Measurements from ENCODE around the gene MDGA2. TPM values are rescaled to one million over a fixed set of nuclear protein-coding genes. Genes with fewer than 3 reads are reported as not detected.

The MDGA2 gene
- total and polyA plus RNA-seq, 2 of the 8 experiments (the other 6 are each of a cell fraction or from before 2014, with no cell fraction given) = 0.11 to 0.69 TPM

DNA sequence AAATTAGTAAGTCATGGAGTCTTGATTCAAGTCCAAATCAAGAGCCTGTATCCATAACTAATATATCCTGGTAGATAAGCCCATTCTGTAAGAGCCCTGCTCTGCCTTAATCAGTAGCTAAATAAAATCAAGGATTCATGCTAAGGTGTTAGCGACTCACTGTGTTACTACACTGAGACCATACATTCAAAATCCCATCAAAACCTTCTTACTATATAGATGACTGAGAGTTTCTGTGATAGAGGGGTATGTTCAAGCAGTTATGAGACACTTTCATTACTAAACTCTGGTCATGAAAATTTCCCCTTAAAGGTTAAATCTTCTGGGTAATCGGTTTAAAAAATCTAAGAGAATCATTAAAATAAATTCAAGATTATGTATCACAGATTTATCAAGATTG, 78.5 kb downstream of the MDGA2 start (continued):
- TF ChIP-seq, protein P1, sequence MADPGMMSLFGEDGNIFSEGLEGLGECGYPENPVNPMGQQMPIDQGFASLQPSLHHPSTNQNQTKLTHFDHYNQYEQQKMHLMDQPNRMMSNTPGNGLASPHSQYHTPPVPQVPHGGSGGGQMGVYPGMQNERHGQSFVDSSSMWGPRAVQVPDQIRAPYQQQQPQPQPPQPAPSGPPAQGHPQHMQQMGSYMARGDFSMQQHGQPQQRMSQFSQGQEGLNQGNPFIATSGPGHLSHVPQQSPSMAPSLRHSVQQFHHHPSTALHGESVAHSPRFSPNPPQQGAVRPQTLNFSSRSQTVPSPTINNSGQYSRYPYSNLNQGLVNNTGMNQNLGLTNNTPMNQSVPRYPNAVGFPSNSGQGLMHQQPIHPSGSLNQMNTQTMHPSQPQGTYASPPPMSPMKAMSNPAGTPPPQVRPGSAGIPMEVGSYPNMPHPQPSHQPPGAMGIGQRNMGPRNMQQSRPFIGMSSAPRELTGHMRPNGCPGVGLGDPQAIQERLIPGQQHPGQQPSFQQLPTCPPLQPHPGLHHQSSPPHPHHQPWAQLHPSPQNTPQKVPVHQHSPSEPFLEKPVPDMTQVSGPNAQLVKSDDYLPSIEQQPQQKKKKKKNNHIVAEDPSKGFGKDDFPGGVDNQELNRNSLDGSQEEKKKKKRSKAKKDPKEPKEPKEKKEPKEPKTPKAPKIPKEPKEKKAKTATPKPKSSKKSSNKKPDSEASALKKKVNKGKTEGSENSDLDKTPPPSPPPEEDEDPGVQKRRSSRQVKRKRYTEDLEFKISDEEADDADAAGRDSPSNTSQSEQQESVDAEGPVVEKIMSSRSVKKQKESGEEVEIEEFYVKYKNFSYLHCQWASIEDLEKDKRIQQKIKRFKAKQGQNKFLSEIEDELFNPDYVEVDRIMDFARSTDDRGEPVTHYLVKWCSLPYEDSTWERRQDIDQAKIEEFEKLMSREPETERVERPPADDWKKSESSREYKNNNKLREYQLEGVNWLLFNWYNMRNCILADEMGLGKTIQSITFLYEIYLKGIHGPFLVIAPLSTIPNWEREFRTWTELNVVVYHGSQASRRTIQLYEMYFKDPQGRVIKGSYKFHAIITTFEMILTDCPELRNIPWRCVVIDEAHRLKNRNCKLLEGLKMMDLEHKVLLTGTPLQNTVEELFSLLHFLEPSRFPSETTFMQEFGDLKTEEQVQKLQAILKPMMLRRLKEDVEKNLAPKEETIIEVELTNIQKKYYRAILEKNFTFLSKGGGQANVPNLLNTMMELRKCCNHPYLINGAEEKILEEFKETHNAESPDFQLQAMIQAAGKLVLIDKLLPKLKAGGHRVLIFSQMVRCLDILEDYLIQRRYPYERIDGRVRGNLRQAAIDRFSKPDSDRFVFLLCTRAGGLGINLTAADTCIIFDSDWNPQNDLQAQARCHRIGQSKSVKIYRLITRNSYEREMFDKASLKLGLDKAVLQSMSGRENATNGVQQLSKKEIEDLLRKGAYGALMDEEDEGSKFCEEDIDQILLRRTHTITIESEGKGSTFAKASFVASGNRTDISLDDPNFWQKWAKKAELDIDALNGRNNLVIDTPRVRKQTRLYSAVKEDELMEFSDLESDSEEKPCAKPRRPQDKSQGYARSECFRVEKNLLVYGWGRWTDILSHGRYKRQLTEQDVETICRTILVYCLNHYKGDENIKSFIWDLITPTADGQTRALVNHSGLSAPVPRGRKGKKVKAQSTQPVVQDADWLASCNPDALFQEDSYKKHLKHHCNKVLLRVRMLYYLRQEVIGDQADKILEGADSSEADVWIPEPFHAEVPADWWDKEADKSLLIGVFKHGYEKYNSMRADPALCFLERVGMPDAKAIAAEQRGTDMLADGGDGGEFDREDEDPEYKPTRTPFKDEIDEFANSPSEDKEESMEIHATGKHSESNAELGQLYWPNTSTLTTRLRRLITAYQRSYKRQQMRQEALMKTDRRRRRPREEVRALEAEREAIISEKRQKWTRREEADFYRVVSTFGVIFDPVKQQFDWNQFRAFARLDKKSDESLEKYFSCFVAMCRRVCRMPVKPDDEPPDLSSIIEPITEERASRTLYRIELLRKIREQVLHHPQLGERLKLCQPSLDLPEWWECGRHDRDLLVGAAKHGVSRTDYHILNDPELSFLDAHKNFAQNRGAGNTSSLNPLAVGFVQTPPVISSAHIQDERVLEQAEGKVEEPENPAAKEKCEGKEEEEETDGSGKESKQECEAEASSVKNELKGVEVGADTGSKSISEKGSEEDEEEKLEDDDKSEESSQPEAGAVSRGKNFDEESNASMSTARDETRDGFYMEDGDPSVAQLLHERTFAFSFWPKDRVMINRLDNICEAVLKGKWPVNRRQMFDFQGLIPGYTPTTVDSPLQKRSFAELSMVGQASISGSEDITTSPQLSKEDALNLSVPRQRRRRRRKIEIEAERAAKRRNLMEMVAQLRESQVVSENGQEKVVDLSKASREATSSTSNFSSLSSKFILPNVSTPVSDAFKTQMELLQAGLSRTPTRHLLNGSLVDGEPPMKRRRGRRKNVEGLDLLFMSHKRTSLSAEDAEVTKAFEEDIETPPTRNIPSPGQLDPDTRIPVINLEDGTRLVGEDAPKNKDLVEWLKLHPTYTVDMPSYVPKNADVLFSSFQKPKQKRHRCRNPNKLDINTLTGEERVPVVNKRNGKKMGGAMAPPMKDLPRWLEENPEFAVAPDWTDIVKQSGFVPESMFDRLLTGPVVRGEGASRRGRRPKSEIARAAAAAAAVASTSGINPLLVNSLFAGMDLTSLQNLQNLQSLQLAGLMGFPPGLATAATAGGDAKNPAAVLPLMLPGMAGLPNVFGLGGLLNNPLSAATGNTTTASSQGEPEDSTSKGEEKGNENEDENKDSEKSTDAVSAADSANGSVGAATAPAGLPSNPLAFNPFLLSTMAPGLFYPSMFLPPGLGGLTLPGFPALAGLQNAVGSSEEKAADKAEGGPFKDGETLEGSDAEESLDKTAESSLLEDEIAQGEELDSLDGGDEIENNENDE (IDR thresholded peaks at IDR 0.05; ENCODE audit: insufficient replicate concordance, low read length) = no peak
- no peak for TF ChIP-seq CHD1 (IDR thresholded peaks at IDR 0.05; ENCODE audit: low read depth, low read length)
- TF ChIP-seq NANOG (IDR thresholded peaks at IDR 0.05; ENCODE audit: insufficient read depth, low read depth, low read length, poor library complexity, severe bottlenecking) = no peak
- no peak for TF ChIP-seq BCL11A (IDR thresholded peaks at IDR 0.05; ENCODE audit: low read depth in 2 of 2, low read length in 2 of 2)
- no peak for TF ChIP-seq RBBP5 (IDR thresholded peaks at IDR 0.05; ENCODE audit: borderline replicate concordance, low read depth, low read length)
- no peak for TF ChIP-seq JUN (IDR thresholded peaks at IDR 0.05; ENCODE audit: low read depth, low read length)

Measured in H1 (cell line).